GM21737 (cell line): ENCODE measurements around the gene CTIF.

ENCODE experiments used
- ATAC-seq: cut with Tn5 transposase; IDR thresholded peaks from one replicate; pipeline ENCODE4 v1.9.1; 2021; ENCODE audit warnings: mild to moderate bottlenecking, moderate library complexity; ENCODE audit not compliant: unreplicated experiment

Gene CTIF

GRCh38 chr18:48617844-48618497 lies 79.1 kb downstream of the CTIF start:
- ATAC-seq: no peak

GRCh38 chr18:48619016-48619415 lies 80.2 kb downstream of the CTIF start:
- ATAC-seq: no peak

GRCh38 chr18:48619501-48619900 lies 80.7 kb downstream of the CTIF start:
- ATAC-seq: no peak

- no peak for ATAC-seq
Observed at GRCh38 chr18:48620071-48620470, 81.2 kb downstream of the CTIF start.

GRCh38 chr18:48621240-48621639 lies 82.4 kb downstream of the CTIF start:
- no peak for ATAC-seq

- no peak for ATAC-seq
Observed at GRCh38 chr18:48621815-48622555, 83.2 kb downstream of the CTIF start.

- no peak for ATAC-seq
Observed at GRCh38 chr18:48622911-48623431, 84.1 kb downstream of the CTIF start.

GRCh38 chr18:48623468-48624235 lies 84.8 kb downstream of the CTIF start:
- no peak for ATAC-seq

GRCh38 chr18:48624856-48625255 lies 86.0 kb downstream of the CTIF start:
- ATAC-seq: no peak

GRCh38 chr18:48627216-48627615 lies 88.4 kb downstream of the CTIF start:
- no peak for ATAC-seq

GRCh38 chr18:48629730-48630324 lies 91.0 kb downstream of the CTIF start:
- no peak for ATAC-seq

GRCh38 chr18:48631851-48632250 lies 93.0 kb downstream of the CTIF start:
- ATAC-seq: no peak

GRCh38 chr18:48632676-48633257 lies 93.9 kb downstream of the CTIF start:
- no peak for ATAC-seq

- no peak for ATAC-seq
Observed at GRCh38 chr18:48634491-48634890, 95.7 kb downstream of the CTIF start.

GRCh38 chr18:48634975-48635374 lies 96.1 kb downstream of the CTIF start:
- no peak for ATAC-seq

- no peak for ATAC-seq
Observed at GRCh38 chr18:48635806-48636205, 97.0 kb downstream of the CTIF start.

GRCh38 chr18:48636436-48636835 lies 97.6 kb downstream of the CTIF start:
- no peak for ATAC-seq

GRCh38 chr18:48637081-48637990 lies 98.5 kb downstream of the CTIF start:
- no peak for ATAC-seq

- ATAC-seq: no peak
Observed at GRCh38 chr18:48638451-48638850, 99.6 kb downstream of the CTIF start.
